ENCODE data around the gene HPS5.
"Not testable (repeated sequence)": the region's sequence is repeated elsewhere in the genome, so short reads cannot be mapped to it uniquely, and the experiment has no call there.

HPS5 gene

GRCh38 chr11:18247191-18247581 lies 74.8 kb downstream of the HPS5 start:
- not testable (repeated sequence) for H3K27ac ChIP-seq (ENCODE audit: low read depth, low read length); H3K27me3 ChIP-seq (ENCODE audit: control insufficient read depth in 1 of 2, insufficient read depth in 2 of 2, low read length in 2 of 2); H3K4me3 ChIP-seq (ENCODE audit: low read depth in 1 of 2, low read length in 2 of 2); H3K9ac ChIP-seq (ENCODE audit: low read length); H3K36me3 ChIP-seq (ENCODE audit: insufficient read depth, low read length); H3K9me3 ChIP-seq (ENCODE audit: low read length); H3K4me1 ChIP-seq (ENCODE audit: insufficient read depth, low read length)

- not testable (repeated sequence) for H3K4me1 ChIP-seq (ENCODE audit: insufficient read depth, low read length); H3K27ac ChIP-seq (ENCODE audit: low read depth, low read length); H3K36me3 ChIP-seq (ENCODE audit: insufficient read depth, low read length); H3K9ac ChIP-seq (ENCODE audit: low read length); H3K27me3 ChIP-seq (ENCODE audit: control insufficient read depth in 1 of 2, insufficient read depth in 2 of 2, low read length in 2 of 2); H3K9me3 ChIP-seq (ENCODE audit: low read length); H3K4me3 ChIP-seq (ENCODE audit: low read depth in 1 of 2, low read length in 2 of 2)
These were observed 75.4 kb downstream of the HPS5 start for GRCh38 chr11:18246379-18247190.

DNA sequence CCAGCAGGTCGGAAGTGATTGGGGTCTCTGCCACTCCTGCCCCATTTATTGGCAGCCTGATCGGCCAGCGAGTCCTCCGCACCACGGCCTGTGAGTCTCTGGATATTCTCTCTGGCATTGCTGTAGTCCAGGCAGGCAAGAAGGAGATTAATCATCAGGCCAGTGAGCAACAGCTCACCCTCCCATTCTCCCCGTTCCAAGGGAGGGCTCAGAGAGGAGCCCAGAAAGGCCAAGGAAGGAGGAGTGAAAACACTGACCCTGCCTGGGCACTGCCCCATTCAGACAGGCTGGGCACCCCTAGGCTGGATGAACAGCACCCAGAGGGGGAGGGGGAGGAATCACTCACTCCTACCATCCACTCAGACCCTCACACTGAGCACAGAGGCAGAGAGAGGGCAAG lies 76.5 kb downstream of the HPS5 start:
- H3K36me3 ChIP-seq (ENCODE audit: insufficient read depth, low read length): no peaks in the 10 kb centered on the region
- no peaks in the 10 kb centered on the region for H3K27me3 ChIP-seq (ENCODE audit: control insufficient read depth in 1 of 2, insufficient read depth in 2 of 2, low read length in 2 of 2)
- no peak overlapping the region for H3K27ac ChIP-seq (ENCODE audit: low read depth, low read length)
- no peak overlapping the region for H3K9ac ChIP-seq (ENCODE audit: low read length)
- no peak overlapping the region for H3K4me3 ChIP-seq (ENCODE audit: low read depth in 1 of 2, low read length in 2 of 2)
- no peaks in the 10 kb centered on the region for H3K9me3 ChIP-seq (ENCODE audit: low read length)
- H3K4me1 ChIP-seq (ENCODE audit: insufficient read depth, low read length): no peaks in the 10 kb centered on the region

GRCh38 chr11:18243783-18244362 lies 78.1 kb downstream of the HPS5 start:
- Histone ChIP-seq H3K36me3 (ENCODE audit: insufficient read depth, low read length) (no peaks in the 10 kb centered on the region), H3K9me3 (ENCODE audit: low read length) (no peaks in the 10 kb centered on the region)

GRCh38 chr11:18239655-18240054 lies 82.3 kb downstream of the HPS5 start:
- Histone ChIP-seq H3K9me3 (ENCODE audit: low read length) (no peaks in the 10 kb centered on the region), H3K27me3 (ENCODE audit: control insufficient read depth in 1 of 2, insufficient read depth in 2 of 2, low read length in 2 of 2) (no peaks in the 10 kb centered on the region), H3K4me1 (ENCODE audit: insufficient read depth, low read length) (no peaks in the 10 kb centered on the region), H3K9ac (ENCODE audit: low read length) (no peak overlapping the region), H3K4me3 (ENCODE audit: low read depth in 1 of 2, low read length in 2 of 2) (no peak overlapping the region), H3K36me3 (ENCODE audit: insufficient read depth, low read length) (no peaks in the 10 kb centered on the region), H3K27ac (ENCODE audit: low read depth, low read length) (no peak overlapping the region)

More at GRCh38 chr11:18243783-18244362, 78.1 kb downstream of the HPS5 start:
- no peaks in the 10 kb centered on the region for H3K27me3 ChIP-seq (ENCODE audit: control insufficient read depth in 1 of 2, insufficient read depth in 2 of 2, low read length in 2 of 2)
- no peak overlapping the region for H3K27ac ChIP-seq (ENCODE audit: low read depth, low read length)
- no peaks in the 10 kb centered on the region for H3K4me1 ChIP-seq (ENCODE audit: insufficient read depth, low read length)
- no peak overlapping the region for H3K9ac ChIP-seq (ENCODE audit: low read length)
- no peak overlapping the region for H3K4me3 ChIP-seq (ENCODE audit: low read depth in 1 of 2, low read length in 2 of 2)

GRCh38 chr11:18236664-18237356 lies 85.1 kb downstream of the HPS5 start, which contains the start of gene SAA4:
SAA4 (minus strand) TSS chr11:18236802; CDS start chr11:18235926, 876 bp downstream.
- H3K4me1 ChIP-seq (ENCODE audit: insufficient read depth, low read length): no peaks in the 10 kb centered on the region
- no peaks in the 10 kb centered on the region for H3K27me3 ChIP-seq (ENCODE audit: control insufficient read depth in 1 of 2, insufficient read depth in 2 of 2, low read length in 2 of 2)
- no peak within 1 kb of the TSS for H3K4me3 ChIP-seq (ENCODE audit: low read depth in 1 of 2, low read length in 2 of 2)
- H3K27ac ChIP-seq (ENCODE audit: low read depth, low read length): no peak within 1 kb of the TSS
- no peaks in the 10 kb centered on the region for H3K36me3 ChIP-seq (ENCODE audit: insufficient read depth, low read length)
- no peak within 1 kb of the TSS for H3K9ac ChIP-seq (ENCODE audit: low read length)
- no peaks in the 10 kb centered on the region for H3K9me3 ChIP-seq (ENCODE audit: low read length)

GRCh38 chr11:18235394-18236334 lies 86.3 kb downstream of the HPS5 start:
- no peaks in the 10 kb centered on the region for H3K36me3 ChIP-seq (ENCODE audit: insufficient read depth, low read length)

GRCh38 chr11:18233912-18234311 lies 88.0 kb downstream of the HPS5 start:
- Histone ChIP-seq H3K36me3 (ENCODE audit: insufficient read depth, low read length) (no peaks in the 10 kb centered on the region), H3K9me3 (ENCODE audit: low read length) (no peaks in the 10 kb centered on the region), H3K4me1 (ENCODE audit: insufficient read depth, low read length) (no peaks in the 10 kb centered on the region), H3K27ac (ENCODE audit: low read depth, low read length) (no peak overlapping the region), H3K4me3 (ENCODE audit: low read depth in 1 of 2, low read length in 2 of 2) (no peak overlapping the region), H3K9ac (ENCODE audit: low read length) (no peak overlapping the region), H3K27me3 (ENCODE audit: control insufficient read depth in 1 of 2, insufficient read depth in 2 of 2, low read length in 2 of 2) (no peaks in the 10 kb centered on the region)

More at GRCh38 chr11:18235394-18236334, 86.3 kb downstream of the HPS5 start:
- H3K27me3 ChIP-seq (ENCODE audit: control insufficient read depth in 1 of 2, insufficient read depth in 2 of 2, low read length in 2 of 2): no peaks in the 10 kb centered on the region
- H3K27ac ChIP-seq (ENCODE audit: low read depth, low read length): no peak overlapping the region
- no peaks in the 10 kb centered on the region for H3K4me1 ChIP-seq (ENCODE audit: insufficient read depth, low read length)
- H3K9ac ChIP-seq (ENCODE audit: low read length): no peak overlapping the region
- no peak overlapping the region for H3K4me3 ChIP-seq (ENCODE audit: low read depth in 1 of 2, low read length in 2 of 2)
- no peaks in the 10 kb centered on the region for H3K9me3 ChIP-seq (ENCODE audit: low read length)

DNA sequence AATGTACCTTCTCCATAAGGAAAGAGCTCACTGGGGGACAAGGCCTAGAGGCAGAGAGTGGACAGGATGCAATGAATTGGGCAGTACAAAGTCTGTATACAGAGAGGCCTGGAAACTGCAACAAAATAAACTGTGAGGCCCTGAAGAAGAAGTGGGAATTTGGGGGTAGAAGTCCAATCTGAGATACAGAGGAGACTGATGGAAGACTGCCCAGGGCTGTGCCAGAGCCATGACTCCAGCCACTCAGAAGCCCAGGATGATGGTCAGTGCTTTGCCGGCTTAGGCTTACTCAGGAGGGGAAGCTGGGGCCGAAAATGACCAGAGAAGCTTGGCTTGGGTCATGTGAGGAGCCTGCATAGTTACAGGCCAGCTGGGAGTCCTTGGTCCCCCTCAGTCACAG lies 91.1 kb downstream of the HPS5 start:
- Histone ChIP-seq H3K4me1 (ENCODE audit: insufficient read depth, low read length) (no peaks in the 10 kb centered on the region), H3K4me3 (ENCODE audit: low read depth in 1 of 2, low read length in 2 of 2) (no peak overlapping the region), H3K9ac (ENCODE audit: low read length) (no peak overlapping the region), H3K9me3 (ENCODE audit: low read length) (no peaks in the 10 kb centered on the region), H3K27me3 (ENCODE audit: control insufficient read depth in 1 of 2, insufficient read depth in 2 of 2, low read length in 2 of 2) (no peaks in the 10 kb centered on the region), H3K36me3 (ENCODE audit: insufficient read depth, low read length) (no peaks in the 10 kb centered on the region), H3K27ac (ENCODE audit: low read depth, low read length) (no peak overlapping the region)

GRCh38 chr11:18229501-18229900 lies 92.4 kb downstream of the HPS5 start:
- Histone ChIP-seq H3K9me3 (ENCODE audit: low read length) (no peaks in the 10 kb centered on the region), H3K27ac (ENCODE audit: low read depth, low read length) (no peak overlapping the region), H3K4me1 (ENCODE audit: insufficient read depth, low read length) (no peaks in the 10 kb centered on the region), H3K9ac (ENCODE audit: low read length) (no peak overlapping the region), H3K4me3 (ENCODE audit: low read depth in 1 of 2, low read length in 2 of 2) (no peak overlapping the region), H3K36me3 (ENCODE audit: insufficient read depth, low read length) (no peaks in the 10 kb centered on the region), H3K27me3 (ENCODE audit: control insufficient read depth in 1 of 2, insufficient read depth in 2 of 2, low read length in 2 of 2) (no peaks in the 10 kb centered on the region)
